Spleen (tissue), 11 donors: Measurements from ENCODE around the gene TRHDE. TPM values are rescaled to one million over a fixed set of nuclear protein-coding genes. Genes with fewer than 3 reads are reported as not detected.

Source experiments
- DNase-seq: peaks from one replicate; pipeline ENCODE4 v3.0.0-alpha.2; 2020
- H3K27ac ChIP-seq, 8 donors: fragments of 200-600 bp; sonication (generic) in 7 of 8; 1 replicate in 4 of 8; 2 replicates in 4 of 8; pipeline versions ENCODE4 v1.5.0 to v1.8.0; 2016 to 2021; ENCODE audit warnings: inconsistent platforms in 4 of 8, mild to moderate bottlenecking in 4 of 8, moderate library complexity in 1 of 8
- H3K27me3 ChIP-seq, 7 donors: fragments of 200-600 bp; sonication (generic) in 6 of 7; replicated peaks in 1 of 7; 1 replicate in 4 of 7; 2 replicates in 3 of 7; pipeline versions ENCODE4 v1.5.0 to v1.8.0; 2016 to 2021; ENCODE audit warnings: inconsistent platforms in 3 of 7, mild to moderate bottlenecking in 1 of 7
- H3K36me3 ChIP-seq, 6 donors: fragments of 200-600 bp; sonication (generic) in 5 of 6; 1 replicate in 4 of 6; 2 replicates in 2 of 6; pipeline versions ENCODE4 v1.5.0 to v1.8.0; 2016 to 2021; ENCODE audit warnings: inconsistent platforms in 2 of 6
- H3K4me1 ChIP-seq, 6 donors: fragments of 200-600 bp; sonication (generic) in 5 of 6; 1 replicate in 3 of 6; 2 replicates in 3 of 6; pipeline versions ENCODE4 v1.5.0 to v1.8.0; 2016 to 2021; ENCODE audit warnings: inconsistent platforms in 3 of 6
- H3K4me3 ChIP-seq, 8 donors: fragments of 200-600 bp; sonication (generic) in 7 of 8; 1 replicate in 4 of 8; 2 replicates in 4 of 8; pipeline versions ENCODE4 v1.5.0 to v1.8.0; 2016 to 2021; ENCODE audit warnings: inconsistent platforms in 4 of 8, mild to moderate bottlenecking in 4 of 8, moderate library complexity in 2 of 8
- H3K9me3 ChIP-seq, 8 donors: fragments of 200-600 bp; sonication (generic) in 7 of 8; 1 replicate in 4 of 8; 2 replicates in 4 of 8; pipeline versions ENCODE4 v1.5.0 to v1.8.0; 2016 to 2021; ENCODE audit warnings: inconsistent platforms in 4 of 8
- POLR2A ChIP-seq, 3 donors: fragments of 450-650 bp; IDR thresholded peaks; one replicate each; pipeline ENCODE4 v1.5.1; 2017; ENCODE audit warnings: antibody characterized with exemption in 3 of 3, mild to moderate bottlenecking in 1 of 3
- POLR2AphosphoS5 ChIP-seq, 3 donors: sonication (generic); formaldehyde crosslinking; IDR thresholded peaks; one replicate each; pipeline ENCODE4 v1.5.1; 2017; ENCODE audit warnings: antibody characterized with exemption in 3 of 3
- WGBS, 5 donors: extraction: QIAGEN DNeasy Blood & Tissue Kit in 3 of 5; methylation state at CpG; one replicate each; pipeline versions ENCODE4 v1.1.5 to v1.1.7; 2013 to 2018; 5-methylcytosine and 5-hydroxymethylcytosine counted together
- intact Hi-C: fragments of 100-400 bp; cut with DNase I; formaldehyde crosslinking; loops from one replicate; pipeline ENCODE4 v1.15.0; 2023; ENCODE audit warnings: low total_unique reads
- polyA plus RNA-seq, 3 donors: library from polyadenylated mRNA; stranded (reverse); fragments of 200-250 nt; gene quantifications; one replicate each; pipeline ENCODE4 v1.2.1, GENCODE V29; 2013
- total RNA-seq, 7 donors: library from RNA; depleted of rRNA in 3 of 7; stranded (reverse); fragments of >200 nt in 3 of 7; fragmentation: NEBNext Ultra II Directional in 4 of 7; extraction: Animal tissue kit (Norgen Biotek cat#: 25700) in 4 of 7; gene quantifications; one replicate each; pipeline versions ENCODE4 v1.1.0 to v1.2.1, GENCODE V29; 2016 to 2021
- TF ChIP-seq, protein P1 (sequence below), 11 experiments: fragments of 200-600 bp in 7 of 11; fragments of 450-650 bp in 4 of 11; sonication (generic) in 4 of 11; IDR thresholded peaks in 8 of 11; conservative IDR thresholded peaks in 3 of 11; 1 replicate in 7 of 11; 2 replicates in 4 of 11; pipeline versions ENCODE4 v1.4.0 to v1.8.0; 2016 to 2021; ENCODE audit warnings: antibody characterized with exemption in 11 of 11, inconsistent platforms in 4 of 11, mild to moderate bottlenecking in 1 of 11
- donor health status: healthy with polysubstance abuse.
- donor health status: DM: no; HTN: no; CAD: no; lungs with moderate emphysema.
- donor health status: DM: no; HTN: no; CAD: no.
- donor health status: Bipolar disorder and iron deficiency.
- donor health status: healthy.
- donor health status: DM: no; HTN: no; CAD: no.
- donor health status: DM: yes; HTN: yes; CAD: no.

The TRHDE gene
- total and polyA plus RNA-seq, 10 donors, result 0.26 to 32.7 (median 16.3) TPM

DNA sequence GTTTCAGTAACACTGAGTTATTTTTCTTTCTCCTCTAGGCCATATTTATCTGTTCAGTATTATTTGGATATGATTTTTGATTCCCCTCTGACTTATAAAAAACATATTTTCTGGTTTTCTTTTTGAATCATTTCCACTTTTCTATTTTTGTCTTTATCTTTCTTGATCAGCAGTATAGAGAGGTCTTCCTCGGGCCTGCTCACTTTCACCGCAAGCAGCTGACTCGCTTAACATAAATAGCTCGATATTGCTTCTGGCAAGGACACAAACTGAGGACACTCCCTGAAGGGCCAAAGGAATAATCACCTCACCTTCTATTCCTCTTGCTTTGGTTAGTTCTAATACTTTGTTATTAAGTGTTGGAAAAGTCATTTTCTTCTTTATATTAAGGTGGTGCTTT, 25.8 kb upstream of the TRHDE start:
- no peaks in the 10 kb centered on the region for H3K27me3 ChIP-seq
- DNase-seq, result no peak
- H3K27ac ChIP-seq, result no peak overlapping the region
- H3K4me1 ChIP-seq, result no peaks in the 10 kb centered on the region
- H3K36me3 ChIP-seq, result no peaks in the 10 kb centered on the region
- TF ChIP-seq POLR2A (IDR thresholded peaks at IDR 0.05) (no peak), POLR2AphosphoS5 (IDR thresholded peaks at IDR 0.05) (no peak)
- TF ChIP-seq, protein P1, sequence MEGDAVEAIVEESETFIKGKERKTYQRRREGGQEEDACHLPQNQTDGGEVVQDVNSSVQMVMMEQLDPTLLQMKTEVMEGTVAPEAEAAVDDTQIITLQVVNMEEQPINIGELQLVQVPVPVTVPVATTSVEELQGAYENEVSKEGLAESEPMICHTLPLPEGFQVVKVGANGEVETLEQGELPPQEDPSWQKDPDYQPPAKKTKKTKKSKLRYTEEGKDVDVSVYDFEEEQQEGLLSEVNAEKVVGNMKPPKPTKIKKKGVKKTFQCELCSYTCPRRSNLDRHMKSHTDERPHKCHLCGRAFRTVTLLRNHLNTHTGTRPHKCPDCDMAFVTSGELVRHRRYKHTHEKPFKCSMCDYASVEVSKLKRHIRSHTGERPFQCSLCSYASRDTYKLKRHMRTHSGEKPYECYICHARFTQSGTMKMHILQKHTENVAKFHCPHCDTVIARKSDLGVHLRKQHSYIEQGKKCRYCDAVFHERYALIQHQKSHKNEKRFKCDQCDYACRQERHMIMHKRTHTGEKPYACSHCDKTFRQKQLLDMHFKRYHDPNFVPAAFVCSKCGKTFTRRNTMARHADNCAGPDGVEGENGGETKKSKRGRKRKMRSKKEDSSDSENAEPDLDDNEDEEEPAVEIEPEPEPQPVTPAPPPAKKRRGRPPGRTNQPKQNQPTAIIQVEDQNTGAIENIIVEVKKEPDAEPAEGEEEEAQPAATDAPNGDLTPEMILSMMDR (IDR thresholded peaks at IDR 0.05 in 8 of 11, conservative IDR thresholded peaks at IDR 0.05 in 3 of 11), result no peak
- no peak overlapping the region for H3K4me3 ChIP-seq
- intact Hi-C loops, result no loop called here
- H3K9me3 ChIP-seq, result peaks cover 0 to 33% (median 16%) of the 10 kb centered on the region in 8 donors
- WGBS, 5 donors, result 74 to 80% (median 76%) methylated on average over 4 of the region's 4 CpGs

DNA sequence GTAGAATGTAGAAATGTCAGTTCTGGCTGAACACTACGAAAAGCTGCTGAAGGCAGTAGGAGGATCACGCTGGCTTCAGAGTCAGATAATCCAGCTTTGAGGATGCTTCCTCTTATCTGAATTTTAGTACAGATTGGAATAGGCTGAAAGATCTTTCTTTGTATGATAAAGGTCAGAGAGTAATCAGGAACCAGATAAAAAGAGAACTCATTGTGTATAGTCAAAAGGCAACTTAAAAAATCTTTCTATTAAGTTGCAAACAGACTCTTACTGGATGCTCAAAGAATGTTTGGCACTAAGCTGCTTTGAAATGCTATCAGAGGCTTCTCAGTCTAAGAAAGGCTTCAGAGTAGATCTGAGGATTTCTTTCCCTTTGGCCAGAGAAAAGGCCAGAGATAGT, 21.8 kb upstream of the TRHDE start:
- no peak for TF ChIP-seq POLR2AphosphoS5 (IDR thresholded peaks at IDR 0.05)
- no peak for TF ChIP-seq POLR2A (IDR thresholded peaks at IDR 0.05)
- TF ChIP-seq, protein P1 (IDR thresholded peaks at IDR 0.05 in 8 of 11, conservative IDR thresholded peaks at IDR 0.05 in 3 of 11), result no peak
- H3K27me3 ChIP-seq, result no peaks in the 10 kb centered on the region
- 71 to 80% (median 74%) methylated on average over 2 of the region's 2 CpGs for WGBS, 5 donors
- intact Hi-C loops, result no loop called here
- no peak for DNase-seq
- H3K9me3 ChIP-seq, result peaks cover 0 to 39% (median 16%) of the 10 kb centered on the region in 8 donors
- H3K4me1 ChIP-seq, result no peaks in the 10 kb centered on the region
- H3K27ac ChIP-seq, result no peak overlapping the region
- H3K4me3 ChIP-seq, result no peak overlapping the region
- H3K36me3 ChIP-seq, result no peaks in the 10 kb centered on the region

DNA sequence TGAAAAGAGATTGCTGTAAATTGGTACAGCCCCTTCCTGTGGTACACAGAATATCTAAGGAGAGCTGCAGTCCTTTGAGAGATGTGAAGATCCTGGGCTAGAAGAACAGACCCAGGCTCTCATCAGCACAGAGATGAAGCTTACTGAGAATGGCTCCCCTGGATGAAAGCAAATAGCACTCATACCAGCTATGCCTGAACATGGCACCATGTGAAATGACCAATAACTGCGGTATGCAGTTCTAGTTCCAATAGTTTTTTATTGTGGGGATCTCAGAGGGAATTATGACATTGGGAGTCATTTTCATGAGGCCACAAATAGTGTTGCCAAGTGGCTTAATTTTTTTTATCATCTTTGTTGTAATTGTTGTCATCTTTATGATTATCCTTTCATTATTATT, 15.4 kb upstream of the TRHDE start:
- H3K9me3 ChIP-seq, result peaks cover 0 to 6% (median 0%) of the 10 kb centered on the region in 8 donors
- no peak overlapping the region for H3K27ac ChIP-seq
- H3K4me3 ChIP-seq, result no peak overlapping the region
- no peaks in the 10 kb centered on the region for H3K4me1 ChIP-seq
- 85 to 100% (median 97%) methylated on average over 1 of the region's 1 CpG for WGBS, 5 donors
- no peaks in the 10 kb centered on the region for H3K36me3 ChIP-seq
- TF ChIP-seq, protein P1 (IDR thresholded peaks at IDR 0.05 in 8 of 11, conservative IDR thresholded peaks at IDR 0.05 in 3 of 11), result no peak
- TF ChIP-seq POLR2AphosphoS5 (IDR thresholded peaks at IDR 0.05) (no peak), POLR2A (IDR thresholded peaks at IDR 0.05) (no peak)
- no peak for DNase-seq
- intact Hi-C loops, result no loop called here
- no peaks in the 10 kb centered on the region for H3K27me3 ChIP-seq

DNA sequence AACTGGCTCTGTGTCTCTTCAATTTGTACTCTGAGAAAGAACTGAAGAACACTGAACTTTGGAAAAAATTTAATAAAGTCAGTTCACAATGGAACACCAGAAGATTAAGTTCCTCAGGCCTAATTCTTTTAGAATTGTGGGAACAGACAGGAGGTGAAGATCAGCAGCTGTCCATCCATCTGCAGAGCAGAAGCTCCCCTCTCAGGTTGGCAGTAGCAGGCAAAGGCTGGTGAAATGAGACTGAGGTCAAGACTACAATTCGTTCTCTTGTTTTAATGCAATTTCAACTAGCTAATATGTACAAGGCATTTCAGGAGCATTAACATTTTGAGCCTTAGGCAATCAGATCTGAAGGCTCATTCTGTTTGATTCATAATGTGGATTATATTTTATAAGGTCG, 10.3 kb upstream of the TRHDE start:
- 56 to 69% (median 65%) methylated on average over 2 of the region's 2 CpGs for WGBS, 5 donors

More for the DNA sequence above, 10.3 kb upstream of the TRHDE start:
- DNase-seq, result no peak
- Histone ChIP-seq H3K27me3 (no peaks in the 10 kb centered on the region), H3K4me1 (no peaks in the 10 kb centered on the region), H3K36me3 (no peaks in the 10 kb centered on the region), H3K4me3 (no peak overlapping the region), H3K27ac (no peak overlapping the region), H3K9me3 (no peaks in the 10 kb centered on the region)
- intact Hi-C loops, result no loop called here
- TF ChIP-seq, protein P1 (IDR thresholded peaks at IDR 0.05 in 8 of 11, conservative IDR thresholded peaks at IDR 0.05 in 3 of 11), result no peak
- TF ChIP-seq POLR2A (IDR thresholded peaks at IDR 0.05), result no peak
- TF ChIP-seq POLR2AphosphoS5 (IDR thresholded peaks at IDR 0.05), result no peak
